MM.1S (cell line): Measurements from ENCODE around the gene ARGLU1.

ENCODE experiments used
- DNase-seq: peaks from one replicate; pipeline ENCODE4 v3.0.0-alpha.2; 2015
- H2AFZ ChIP-seq: fragments of 300-600 bp; sonication (generic); 2 replicates; pipeline ENCODE4 v1.6.0; 2016; ENCODE audit warnings: antibody characterized with exemption, low read length
- H3F3A ChIP-seq: fragments of 300-600 bp; sonication (generic); 2 replicates; pipeline ENCODE4 v1.6.1; 2016; ENCODE audit warnings: mild to moderate bottlenecking, antibody characterized with exemption, low read length, moderate library complexity, mixed read lengths; ENCODE audit not compliant: insufficient read depth
- H3K27ac ChIP-seq: fragments of 300-600 bp; sonication (generic); 2 replicates; pipeline ENCODE4 v1.5.1; 2016; ENCODE audit warnings: mild to moderate bottlenecking, low read length
- H3K27me3 ChIP-seq: fragments of 300-600 bp; sonication (generic); replicated peaks from 2 replicates; pipeline ENCODE4 v1.6.0; 2016; ENCODE audit warnings: low read length; ENCODE audit not compliant: insufficient read depth
- H3K36me3 ChIP-seq: fragments of 300-600 bp; sonication (generic); replicated peaks from 2 replicates; pipeline ENCODE4 v1.6.1; 2016; ENCODE audit warnings: mild to moderate bottlenecking, low read length, mixed read lengths; ENCODE audit not compliant: insufficient read depth
- H3K4me1 ChIP-seq: fragments of 300-600 bp; sonication (generic); 2 replicates; pipeline ENCODE4 v1.6.1; 2016; ENCODE audit warnings: low read length, mixed read lengths
- H3K4me2 ChIP-seq: fragments of 300-600 bp; sonication (generic); 2 replicates; pipeline ENCODE4 v1.6.0; 2016; ENCODE audit warnings: low read depth, low read length
- H3K4me3 ChIP-seq: fragments of 300-600 bp; sonication (generic); 2 replicates; pipeline ENCODE4 v1.5.1; 2016; ENCODE audit warnings: low read length, mixed read lengths
- H3K79me2 ChIP-seq: fragments of 300-600 bp; sonication (generic); 2 replicates; pipeline ENCODE4 v1.6.1; 2016; ENCODE audit warnings: mixed run types, low read length, mixed read lengths
- H3K9ac ChIP-seq: fragments of 300-600 bp; sonication (generic); 2 replicates; pipeline ENCODE4 v1.6.1; 2016; ENCODE audit warnings: low read length, mixed read lengths
- H3K9me2 ChIP-seq: fragments of 300-600 bp; sonication (generic); replicated peaks from 2 replicates; pipeline ENCODE4 v1.6.1; 2016; ENCODE audit warnings: mild to moderate bottlenecking, low read length, mixed read lengths; ENCODE audit not compliant: insufficient read depth
- H3K9me3 ChIP-seq: fragments of 300-600 bp; sonication (generic); replicated peaks from 2 replicates; pipeline ENCODE4 v1.6.1; 2016; ENCODE audit warnings: mild to moderate bottlenecking, low read length, mixed read lengths; ENCODE audit not compliant: insufficient read depth
- H4K20me1 ChIP-seq: fragments of 300-600 bp; sonication (generic); 2 replicates; pipeline ENCODE4 v1.6.1; 2016; ENCODE audit warnings: mild to moderate bottlenecking, low read length, moderate library complexity, mixed read lengths; ENCODE audit not compliant: insufficient read depth
- CTCF ChIP-seq: fragments of 300-600 bp; sonication (generic); IDR thresholded peaks from 2 replicates; pipeline ENCODE4 v1.5.1; 2016; ENCODE audit warnings: antibody characterized with exemption, low read length, mixed read lengths
- EZH2 ChIP-seq: fragments of 300-600 bp; sonication (generic); optimal IDR thresholded peaks from 2 replicates; pipeline ENCODE3; 2017; ENCODE audit warnings: low read depth, mild to moderate bottlenecking, antibody characterized with exemption, low read length, mixed read lengths
- EZH2phosphoT487 ChIP-seq: fragments of 300-600 bp; sonication (generic); IDR thresholded peaks from 2 replicates; pipeline ENCODE4 v1.6.1; 2018; ENCODE audit warnings: antibody characterized with exemption, low read length

Gene ARGLU1

GRCh38 chr13:106593132-106593531 lies 25.2 kb upstream of the ARGLU1 start:
- Histone ChIP-seq H3K4me2 (no peak overlapping the region), H3F3A (no peaks in the 10 kb centered on the region), H4K20me1 (no peaks in the 10 kb centered on the region), H3K9me2 (no peaks in the 10 kb centered on the region), H3K4me1 (no peaks in the 10 kb centered on the region), H3K9me3 (no peaks in the 10 kb centered on the region), H2AFZ (no peak overlapping the region), H3K27ac (no peak overlapping the region), H3K36me3 (no peaks in the 10 kb centered on the region), H3K27me3 (no peaks in the 10 kb centered on the region), H3K9ac (no peak overlapping the region), H3K4me3 (no peak overlapping the region), H3K79me2 (no peaks in the 10 kb centered on the region)
- no peak for DNase-seq
- no peak for TF ChIP-seq EZH2
- no peak for TF ChIP-seq CTCF
- no peak for TF ChIP-seq EZH2phosphoT487

GRCh38 chr13:106591299-106591698 lies 23.4 kb upstream of the ARGLU1 start:
- Histone ChIP-seq H3K27me3 (no peaks in the 10 kb centered on the region), H3K9me2 (no peaks in the 10 kb centered on the region), H3K79me2 (no peaks in the 10 kb centered on the region), H3F3A (no peaks in the 10 kb centered on the region), H3K9me3 (no peaks in the 10 kb centered on the region), H4K20me1 (no peaks in the 10 kb centered on the region), H3K9ac (no peak overlapping the region), H3K36me3 (no peaks in the 10 kb centered on the region), H3K4me3 (no peak overlapping the region), H3K4me2 (no peak overlapping the region), H2AFZ (no peak overlapping the region), H3K4me1 (no peaks in the 10 kb centered on the region), H3K27ac (no peak overlapping the region)
- no peak for DNase-seq
- TF ChIP-seq EZH2phosphoT487 = no peak
- no peak for TF ChIP-seq EZH2
- no peak for TF ChIP-seq CTCF

- Histone ChIP-seq H3K9me2 (no peaks in the 10 kb centered on the region), H3K27ac (no peak overlapping the region), H3F3A (no peaks in the 10 kb centered on the region), H3K9ac (no peak overlapping the region), H3K27me3 (no peaks in the 10 kb centered on the region), H3K36me3 (no peaks in the 10 kb centered on the region), H4K20me1 (no peaks in the 10 kb centered on the region), H3K4me1 (no peaks in the 10 kb centered on the region), H3K79me2 (no peaks in the 10 kb centered on the region), H3K9me3 (no peaks in the 10 kb centered on the region), H3K4me3 (no peak overlapping the region), H3K4me2 (no peak overlapping the region), H2AFZ (no peak overlapping the region)
- TF ChIP-seq EZH2phosphoT487 = no peak
- TF ChIP-seq EZH2 = no peak
- TF ChIP-seq CTCF = no peak
- no peak for DNase-seq
Measured at GRCh38 chr13:106589716-106590115, 21.8 kb upstream of the ARGLU1 start.
